Measurements from ENCODE around the gene FGF14.

FGF14 gene

GRCh38 chr13:102309110-102309509, 92.7 kb downstream of the FGF14 start:
- no peak for DNase-seq

GRCh38 chr13:102302534-102302933, 99.3 kb downstream of the FGF14 start:
- DNase-seq, result no peak

- DNase-seq, result no peak
Observed at GRCh38 chr13:102300379-102300778, 101.5 kb downstream of the FGF14 start.

GRCh38 chr13:102299366-102299765, 102.5 kb downstream of the FGF14 start:
- no peak for DNase-seq

GRCh38 chr13:102298051-102298450, 103.8 kb downstream of the FGF14 start:
- no peak for DNase-seq

- DNase-seq, result no peak
Observed at GRCh38 chr13:102295316-102296048, 106.4 kb downstream of the FGF14 start.

GRCh38 chr13:102294407-102295018, 107.3 kb downstream of the FGF14 start:
- no peak for DNase-seq

- no peak for DNase-seq
Observed at GRCh38 chr13:102293723-102294122, 108.1 kb downstream of the FGF14 start.

GRCh38 chr13:102291587-102292218, 110.1 kb downstream of the FGF14 start:
- no peak for DNase-seq

- no peak for DNase-seq
Observed at GRCh38 chr13:102289606-102290005, 112.2 kb downstream of the FGF14 start.

- DNase-seq, result no peak
Observed at GRCh38 chr13:102286326-102286725, 115.5 kb downstream of the FGF14 start.

- no peak for DNase-seq
Observed at GRCh38 chr13:102280366-102280765, 121.5 kb downstream of the FGF14 start.

GRCh38 chr13:102277286-102277685, 124.6 kb downstream of the FGF14 start:
- no peak for DNase-seq

GRCh38 chr13:102276404-102276803, 125.4 kb downstream of the FGF14 start:
- DNase-seq, result no peak

GRCh38 chr13:102275969-102276368, 125.9 kb downstream of the FGF14 start:
- no peak for DNase-seq

- DNase-seq, result no peak
Observed at GRCh38 chr13:102273111-102273510, 128.7 kb downstream of the FGF14 start.

GRCh38 chr13:102267191-102267590, 134.7 kb downstream of the FGF14 start:
- no peak for DNase-seq

GRCh38 chr13:102261809-102262208, 140.0 kb downstream of the FGF14 start:
- no peak for DNase-seq

GRCh38 chr13:102261316-102261715, 140.5 kb downstream of the FGF14 start:
- no peak for DNase-seq

- DNase-seq, result no peak
Observed at GRCh38 chr13:102260256-102260655, 141.6 kb downstream of the FGF14 start.

- DNase-seq, result no peak
Observed at GRCh38 chr13:102255409-102255808, 146.4 kb downstream of the FGF14 start.

GRCh38 chr13:102251817-102252216, 150.0 kb downstream of the FGF14 start:
- no peak for DNase-seq

- DNase-seq, result no peak
Observed at GRCh38 chr13:102250448-102250847, 151.4 kb downstream of the FGF14 start.

- no peak for DNase-seq
Observed at GRCh38 chr13:102244607-102245227, 157.1 kb downstream of the FGF14 start.

Measured in activated effector memory CD4-positive, alpha-beta T cell treated with anti-CD3 and anti-CD28 coated beads, Interleukin-2, amount 50 U/mL, for 16 hours (primary cell).